GM12878 (cell line): ENCODE data around the gene SSR2. TPM values are rescaled to one million over a fixed set of nuclear protein-coding genes. Genes with fewer than 3 reads are reported as not detected.

Experiments used
- ATAC-seq: fragments of 200-7000 bp; cut with Tn5 transposase; 3 replicates; pipeline ENCODE4 v1.9.1; 2020; ENCODE audit warnings: mild to moderate bottlenecking, moderate library complexity
- BruUV-seq: library from RNA; stranded (reverse); fragments of 400-500 nt; replicated peaks from 2 replicates; lab custom pipeline; 2021; lab: Mats Ljungman, UMichigan
- CTCF ChIA-PET: fragments of 300-600 bp; sonication (Branson Sonifier 250); formaldehyde crosslinking; extraction: SDS; loops from one replicate; lab custom pipeline; 2021; ENCODE audit warnings: inconsistent platforms; lab: Yijun Ruan, JAX
- POLR2A ChIA-PET: fragments of 350-600 bp; formaldehyde crosslinking; extraction: SDS; loops from one replicate; lab custom pipeline; 2021; ENCODE audit warnings: inconsistent platforms; lab: Charles Lee
- RAD21 ChIA-PET: fragments of 300-600 bp; sonication (Branson Sonifier 250); formaldehyde crosslinking; loops from one replicate; lab custom pipeline; 2023; ENCODE audit warnings: antibody characterized with exemption; ENCODE audit not compliant: unreplicated experiment; lab: Charles Lee
- SMC1A ChIA-PET: fragments of 300-600 bp; sonication (Branson Sonifier 250); formaldehyde crosslinking; loops from one replicate; lab custom pipeline; 2023; ENCODE audit not compliant: unreplicated experiment, uncharacterized antibody; lab: Charles Lee
- DNase-seq: peaks from one replicate; pipeline ENCODE4 v3.0.0-alpha.2; 2011; ENCODE audit warnings: low read depth, low spot score
- FAIRE-seq: peaks from 3 replicates; lab custom pipeline; 2011; peaks lifted over from hg19 to GRCh38; lab: Jason Lieb, UNC
- H2AFZ ChIP-seq: 2 replicates; pipeline ENCODE4 v1.6.0; 2011; ENCODE audit warnings: low read depth, low read length, control low read depth; ENCODE audit not compliant: control insufficient read depth
- H3K27ac ChIP-seq: 2 replicates; pipeline ENCODE4 v1.5.1; 2011; ENCODE audit warnings: control low read depth; ENCODE audit not compliant: control insufficient read depth, insufficient read depth
- H3K27me3 ChIP-seq, 2 experiments: replicated peaks in 1 of 2; 2 replicates each; pipeline versions ENCODE4 v1.6.0 to v1.6.1; 2011; ENCODE audit warnings: low read length in 1 of 2; ENCODE audit not compliant: control insufficient read depth in 2 of 2, insufficient read depth in 2 of 2
- H3K36me3 ChIP-seq, 2 experiments: 2 replicates each; pipeline ENCODE4 v1.5.1; 2011; ENCODE audit warnings: low read length in 1 of 2; ENCODE audit not compliant: control insufficient read depth in 2 of 2, insufficient read depth in 2 of 2
- H3K4me1 ChIP-seq: 2 replicates; pipeline ENCODE4 v1.6.1; 2011; ENCODE audit warnings: mild to moderate bottlenecking, low read length, moderate library complexity, mixed read lengths; ENCODE audit not compliant: control insufficient read depth, insufficient read depth
- H3K4me2 ChIP-seq: 2 replicates; pipeline ENCODE4 v1.6.0; 2011; ENCODE audit warnings: control low read depth; ENCODE audit not compliant: control insufficient read depth, insufficient read depth
- H3K4me3 ChIP-seq: fragments of 200-600 bp; sonication (generic); 2 replicates; pipeline ENCODE4 v1.5.1; 2016
- H3K79me2 ChIP-seq: 2 replicates; pipeline ENCODE4 v1.6.0; 2011; ENCODE audit warnings: low read length; ENCODE audit not compliant: control insufficient read depth, insufficient read depth
- H3K9ac ChIP-seq: 2 replicates; pipeline ENCODE4 v1.8.0; 2011; ENCODE audit warnings: low read length, control low read depth, mixed read lengths; ENCODE audit not compliant: control insufficient read depth, insufficient read depth
- H3K9me3 ChIP-seq: replicated peaks from 3 replicates; pipeline ENCODE4 v1.5.1; 2011; ENCODE audit warnings: mild to moderate bottlenecking, low read length; ENCODE audit not compliant: control insufficient read depth, insufficient read depth
- H4K20me1 ChIP-seq: 2 replicates; pipeline ENCODE4 v1.6.0; 2011; ENCODE audit not compliant: control insufficient read depth, insufficient read depth
- ATF3 ChIP-seq: IDR thresholded peaks from 2 replicates; pipeline ENCODE4 v1.6.1; 2011; ENCODE audit warnings: low read depth, mild to moderate bottlenecking, low read length, moderate library complexity, borderline replicate concordance; ENCODE audit errors: extremely low read depth
- CREB1 ChIP-seq: IDR thresholded peaks from 2 replicates; pipeline ENCODE4 v1.6.1; 2012; ENCODE audit warnings: low read depth, mild to moderate bottlenecking, inconsistent platforms
- CREM ChIP-seq: IDR thresholded peaks from 2 replicates; pipeline ENCODE4 v1.6.1; 2014; ENCODE audit warnings: antibody characterized with exemption, low read depth
- E4F1 ChIP-seq: fragments of 450-650 bp; IDR thresholded peaks from 2 replicates; pipeline ENCODE4 v1.6.1; 2018; ENCODE audit warnings: borderline replicate concordance, mild to moderate bottlenecking; ENCODE audit not compliant: partially characterized antibody
- HDAC6 ChIP-seq: fragments of 200-600 bp; sonication (generic); IDR thresholded peaks from one replicate; pipeline ENCODE4 v1.8.0; 2017; ENCODE audit warnings: antibody characterized with exemption; ENCODE audit not compliant: unreplicated experiment
- HDGF ChIP-seq: fragments of 450-650 bp; IDR thresholded peaks from 2 replicates; pipeline ENCODE4 v1.6.1; 2016; ENCODE audit warnings: antibody characterized with exemption
- IRF4 ChIP-seq: IDR thresholded peaks from 2 replicates; pipeline ENCODE4 v1.6.1; 2011; ENCODE audit warnings: low read depth, low read length
- POLR2A ChIP-seq: IDR thresholded peaks from 2 replicates; pipeline ENCODE4 v1.6.1; 2011; ENCODE audit warnings: low read depth, mild to moderate bottlenecking, low read length
- RAD21 ChIP-seq: IDR thresholded peaks from 2 replicates; pipeline ENCODE4 v1.6.1; 2011; ENCODE audit warnings: mild to moderate bottlenecking, low read depth, low read length, moderate library complexity; ENCODE audit not compliant: insufficient read depth
- WGBS: methylation state at CpG from one replicate; pipeline ENCODE4 v1.1.6; 2016; ENCODE audit warnings: low lambda C conversion rate; ENCODE audit not compliant: insufficient replicate concordance, insufficient coverage; ENCODE audit errors: missing lambda C conversion rate; 5-methylcytosine and 5-hydroxymethylcytosine counted together
- in situ Hi-C: fragments of 300-500 bp; cut with MboI; formaldehyde crosslinking; loops from 9 replicates; pipeline ENCODE4 v1.14.3; 2018; ENCODE audit warnings: mixed read lengths
- intact Hi-C: fragments of 100-400 bp; cut with micrococcal nuclease; formaldehyde crosslinking; loops from one replicate; pipeline ENCODE4 v1.14.2; 2022; ENCODE audit not compliant: unreplicated experiment
- polyA plus RNA-seq, 11 experiments: library from polyadenylated mRNA; depleted of rRNA in 4 of 11; unstranded in 6 of 11; stranded (reverse) in 5 of 11; fragments of >200 nt; fragmentation: Nextera tagmentation in 4 of 11; fragmentation: Illumina TruSeq in 1 of 11; extraction: Ambion mirVana in 4 of 11; extraction: Trizol in 1 of 11; gene quantifications; 1 replicate in 1 of 11; 2 replicates in 10 of 11; pipeline versions ENCODE4 v1.2.1 to v1.2.3, GENCODE V29; 2011 to 2016; ENCODE audit warnings: inconsistent platforms in 2 of 11, missing spikeins in 2 of 11, low read depth in 1 of 11
- total RNA-seq, 4 experiments: library from RNA; depleted of rRNA in 3 of 4; stranded (reverse); fragments of >200 nt in 3 of 4; fragmentation: Illumina TruSeq in 1 of 4; extraction: Trizol in 1 of 4; gene quantifications; 2 replicates each; pipeline versions ENCODE4 v1.2.1 to v1.2.3, GENCODE V29; 2013 to 2021

SSR2 gene
- total and polyA plus RNA-seq, 10 of the 15 experiments (the other 5 are each of a cell fraction or from before 2014, with no cell fraction given) = 207 to 553 (median 315) TPM

- no peaks in the 10 kb centered on the region for H4K20me1 ChIP-seq
- no peaks in the 10 kb centered on the region for H3K27me3 ChIP-seq
- no peaks in the 10 kb centered on the region for H3K9me3 ChIP-seq
- no peaks in the 10 kb centered on the region for H3K79me2 ChIP-seq
- BruUV-seq = no TSS peak
- SMC1A ChIA-PET = interaction anchor here (1.0 to 2.4 kb wide), 3 partner anchors 9 to 61 kb away, joined by 3 to 5 read pairs (median 5); no protein-coding TSS in a partner anchor
- DNase-seq = no peak
- POLR2A ChIA-PET = interaction anchor here (0.8 to 0.9 kb wide), 2 partner anchors 8 to 10 kb away, joined by 3 to 4 read pairs; no protein-coding TSS in a partner anchor
- RAD21 ChIA-PET = interaction anchor here (0.6 to 1.0 kb wide), 2 partner anchors 15 kb away, joined by 3 to 4 read pairs; no protein-coding TSS in a partner anchor
- no peak overlapping the region for H3K9ac ChIP-seq
- H3K4me1 ChIP-seq = no peaks in the 10 kb centered on the region
- CTCF ChIA-PET = interaction anchor here (1.4 to 2.2 kb wide), 3 partner anchors 15 to 67 kb away, joined by 4 to 7 read pairs (median 5); no protein-coding TSS in a partner anchor
- H3K4me2 ChIP-seq = no peak overlapping the region
- H2AFZ ChIP-seq = no peak overlapping the region
- intact Hi-C loops (no loop called here), in situ Hi-C loops (no loop called here)
- no peak for TF ChIP-seq CREM
- TF ChIP-seq POLR2A = 0 out of 2 replicates have a peak, but pooled peaks have one; percentile 16
- TF ChIP-seq CREB1 = no peak
- FAIRE-seq = no peak
- H3K4me3 ChIP-seq = no peak overlapping the region
- peak; percentile 40 for ATAC-seq
- H3K36me3 ChIP-seq = peaks cover 4 to 5% of the 10 kb centered on the region in 2 experiments
- 63% methylated on average over 4 of the region's 4 CpGs for WGBS
- no peak overlapping the region for H3K27ac ChIP-seq
Observed at GRCh38 chr1:156004843-156005584, 15.7 kb downstream of the SSR2 start.

- no peaks in the 10 kb centered on the region for H3K9me3 ChIP-seq
- no peak for TF ChIP-seq E4F1
- no peak for TF ChIP-seq HDAC6
- no peak for TF ChIP-seq CREM
- no peak for TF ChIP-seq ATF3
- TF ChIP-seq RAD21 = no peak
- no peak for TF ChIP-seq IRF4
- no peak for TF ChIP-seq HDGF
- ChIA-PET POLR2A (interaction anchor here (0.5 to 0.9 kb wide), 2 partner anchors 10 to 46 kb away, joined by 3 to 5 read pairs; no protein-coding TSS in a partner anchor), SMC1A (interaction anchor here (0.6 to 2.4 kb wide), 3 partner anchors 9 to 14 kb away, joined by 3 to 6 read pairs (median 5); no protein-coding TSS in a partner anchor), RAD21 (interaction anchor here (1.1 kb wide), 1 partner anchor 23 kb away, joined by 3 read pairs; no protein-coding TSS in a partner anchor), CTCF (interaction anchor here (1.4 to 2.2 kb wide), 3 partner anchors 12 to 62 kb away, joined by 4 to 7 read pairs (median 4); no protein-coding TSS in a partner anchor)
- no TSS peak for BruUV-seq
- no peak for DNase-seq
- H3K36me3 ChIP-seq = peaks cover 0 to 1% of the 10 kb centered on the region in 2 experiments; a peak in 3 of 4 replicates
- intact Hi-C loops (no loop called here), in situ Hi-C loops (no loop called here)
- no peaks in the 10 kb centered on the region for H3K27me3 ChIP-seq
- ATAC-seq = no peak
- no peak for FAIRE-seq
- H3K79me2 ChIP-seq = no peaks in the 10 kb centered on the region
- WGBS = 57% methylated on average over 2 of the region's 2 CpGs
- no peaks in the 10 kb centered on the region for H4K20me1 ChIP-seq
- no peak overlapping the region for H3K9ac ChIP-seq
- H3K4me1 ChIP-seq = no peaks in the 10 kb centered on the region
- H3K27ac ChIP-seq = no peak overlapping the region
- no peak overlapping the region for H3K4me3 ChIP-seq
- no peak overlapping the region for H2AFZ ChIP-seq
- H3K4me2 ChIP-seq = no peak overlapping the region
Observed at GRCh38 chr1:156003923-156004188, 16.9 kb downstream of the SSR2 start.
